DMS153 (cell line): Measurements from ENCODE around the gene APCDD1L.

Experiments
- DNase-seq: peaks from one replicate; lab custom pipeline; 2025; lab: John Stamatoyannopoulos, UW

Gene APCDD1L

GRCh38 chr20:58492074-58492718 lies 23.0 kb downstream of the APCDD1L start:
- no peak for DNase-seq

- no peak for DNase-seq
These were observed 29.0 kb downstream of the APCDD1L start for GRCh38 chr20:58486207-58486606.

DNA sequence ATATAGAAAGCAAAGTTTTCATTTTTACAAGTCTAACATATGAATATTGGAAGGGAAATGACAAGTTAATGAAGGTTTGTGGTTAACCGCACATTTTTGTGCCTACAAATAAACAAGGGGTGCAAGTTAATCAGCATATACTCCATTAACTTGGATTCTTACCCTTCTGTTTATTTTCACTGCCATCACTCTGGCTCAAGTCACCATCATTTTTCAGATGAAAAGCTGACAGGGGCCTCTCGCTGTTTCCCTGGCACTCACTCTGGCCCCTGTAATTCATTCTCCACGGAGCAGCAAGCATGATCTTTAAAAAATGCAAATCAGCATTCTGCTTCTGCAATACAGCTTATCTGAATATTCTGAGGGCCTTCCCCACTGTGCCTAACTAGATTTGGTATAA lies 29.8 kb downstream of the APCDD1L start:
- DNase-seq, result no peak

DNA sequence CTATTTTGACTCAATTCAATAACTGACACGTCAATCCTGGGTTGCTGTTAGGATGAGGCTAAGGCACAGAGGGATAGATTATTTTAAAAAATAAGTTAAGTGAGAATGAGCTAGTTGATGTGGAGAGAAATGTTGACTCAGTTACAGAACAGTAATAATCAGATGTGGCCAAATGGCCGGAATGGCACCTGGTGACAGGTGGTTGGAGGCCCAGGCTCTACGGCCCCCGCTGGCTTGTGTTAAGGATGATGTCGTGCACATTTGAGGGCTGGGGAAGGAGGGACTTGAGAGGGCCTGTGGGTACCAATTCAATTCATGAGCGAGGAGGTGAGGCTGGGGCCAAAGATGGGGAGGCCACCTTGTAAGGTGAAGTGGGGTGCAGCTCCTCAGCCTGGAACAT lies 31.7 kb downstream of the APCDD1L start:
- DNase-seq, result no peak

DNA sequence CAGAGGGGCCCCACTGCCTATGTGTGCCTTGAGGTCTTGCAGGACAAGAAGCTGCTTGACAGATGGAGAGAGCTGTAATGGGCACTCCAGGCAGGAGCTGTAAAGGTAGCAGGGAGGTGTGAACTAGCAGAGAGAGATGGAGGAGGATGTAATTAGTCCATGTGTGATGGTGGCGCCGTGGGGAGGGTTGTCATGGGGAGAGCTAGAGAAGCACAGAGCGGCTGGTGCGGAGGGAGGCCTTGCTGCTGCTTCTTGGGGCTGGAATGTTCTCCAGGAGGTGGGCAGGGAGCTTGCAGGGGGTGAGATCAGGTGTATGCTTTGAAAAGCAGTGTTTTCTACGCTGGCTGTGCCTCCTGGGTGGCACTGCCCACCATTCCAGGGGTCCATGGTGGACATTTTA lies 32.1 kb downstream of the APCDD1L start:
- DNase-seq, result no peak

- DNase-seq, result no peak
These were observed 32.8 kb downstream of the APCDD1L start for GRCh38 chr20:58482416-58482815.

- DNase-seq, result no peak
These were observed 33.6 kb downstream of the APCDD1L start for GRCh38 chr20:58481481-58482021.

GRCh38 chr20:58480551-58481336 lies 34.5 kb downstream of the APCDD1L start:
- no peak for DNase-seq

DNA sequence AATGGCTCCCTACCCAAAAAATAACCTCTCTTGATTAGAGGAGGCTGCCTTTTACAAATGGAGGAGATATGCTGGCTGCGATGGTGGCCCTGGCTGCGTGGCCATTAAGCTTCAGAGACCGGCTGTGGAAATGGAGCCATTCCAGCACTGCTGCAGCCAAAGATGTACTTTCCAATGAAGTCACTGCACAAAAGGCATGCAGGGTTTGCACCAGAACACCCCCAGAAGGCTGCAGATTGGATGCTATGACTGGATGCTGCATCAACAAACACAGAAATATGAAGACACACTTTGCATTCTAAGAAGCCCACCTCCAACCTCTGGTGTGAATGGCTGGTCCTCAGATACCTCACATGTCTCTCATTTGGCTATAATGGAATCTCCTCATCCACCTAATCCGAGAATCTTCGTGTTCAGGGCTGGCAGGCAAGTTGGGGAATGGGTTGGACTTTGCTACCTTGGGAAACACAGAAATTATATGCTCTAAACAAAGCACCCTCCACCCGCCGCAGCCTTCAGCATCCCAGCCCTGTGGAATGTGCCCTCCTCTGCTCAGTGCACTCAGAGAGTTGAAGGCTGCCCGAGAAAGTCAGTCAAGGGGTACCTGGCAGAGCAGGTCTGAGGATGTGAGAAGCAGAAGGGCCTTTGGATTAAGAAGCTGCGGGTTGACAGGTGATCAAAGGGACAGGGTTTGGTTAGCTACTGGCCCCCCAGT lies 35.3 kb downstream of the APCDD1L start:
- no peak for DNase-seq

DNA sequence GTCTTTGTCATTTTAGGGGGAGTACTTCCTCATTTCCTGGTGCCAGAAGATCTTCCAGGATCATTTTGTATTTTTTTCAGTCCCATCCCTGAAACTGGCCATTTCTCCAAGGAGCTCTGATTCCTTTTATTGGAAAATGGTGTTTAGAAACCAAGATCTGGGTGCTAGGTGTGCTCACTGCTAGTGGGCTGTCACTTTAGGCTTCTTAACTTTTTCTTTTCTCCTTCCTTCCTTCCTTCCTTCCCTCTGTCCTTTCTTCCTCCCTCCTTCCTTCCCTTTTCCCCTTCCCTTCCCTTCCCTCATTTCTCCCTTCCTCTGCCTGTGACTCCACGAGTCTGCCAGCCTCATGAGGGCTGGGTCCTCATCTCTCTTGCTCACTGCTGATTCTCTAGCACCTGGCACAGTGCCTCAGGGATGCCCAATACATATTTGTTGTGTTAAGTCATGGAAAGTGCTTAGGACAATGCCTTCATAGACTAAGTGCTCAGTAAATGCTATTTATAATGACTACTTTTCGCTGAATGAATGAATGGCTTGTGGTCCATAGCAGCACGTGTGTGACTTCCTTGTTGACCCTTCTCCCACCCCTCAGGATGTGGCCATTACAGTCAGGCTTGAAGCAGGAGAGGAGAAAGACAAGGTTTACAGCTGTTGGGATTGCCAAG lies 36.9 kb downstream of the APCDD1L start:
- no peak for DNase-seq

DNA sequence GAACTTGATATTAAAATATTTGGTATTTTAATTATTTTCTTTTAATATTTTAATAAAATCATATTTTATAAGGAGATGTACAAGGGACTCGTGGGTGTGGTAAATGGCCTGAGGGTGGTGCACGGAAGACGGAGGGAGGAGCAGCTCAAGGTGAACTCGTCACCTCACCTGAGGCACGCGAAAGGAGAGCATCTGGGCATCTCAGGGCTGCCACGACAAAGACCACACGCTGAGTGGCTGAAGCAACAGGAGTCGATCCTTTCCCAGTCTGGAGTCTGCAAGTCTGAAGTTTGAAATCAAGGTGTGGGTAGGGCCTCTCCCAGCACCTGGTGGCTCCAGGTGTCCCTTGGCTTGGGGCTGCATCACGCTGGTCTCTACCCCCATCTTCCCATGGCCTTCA lies 39.7 kb downstream of the APCDD1L start:
- no peak for DNase-seq

- DNase-seq, result no peak
These were observed 41.5 kb downstream of the APCDD1L start for GRCh38 chr20:58473453-58474425.

DNA sequence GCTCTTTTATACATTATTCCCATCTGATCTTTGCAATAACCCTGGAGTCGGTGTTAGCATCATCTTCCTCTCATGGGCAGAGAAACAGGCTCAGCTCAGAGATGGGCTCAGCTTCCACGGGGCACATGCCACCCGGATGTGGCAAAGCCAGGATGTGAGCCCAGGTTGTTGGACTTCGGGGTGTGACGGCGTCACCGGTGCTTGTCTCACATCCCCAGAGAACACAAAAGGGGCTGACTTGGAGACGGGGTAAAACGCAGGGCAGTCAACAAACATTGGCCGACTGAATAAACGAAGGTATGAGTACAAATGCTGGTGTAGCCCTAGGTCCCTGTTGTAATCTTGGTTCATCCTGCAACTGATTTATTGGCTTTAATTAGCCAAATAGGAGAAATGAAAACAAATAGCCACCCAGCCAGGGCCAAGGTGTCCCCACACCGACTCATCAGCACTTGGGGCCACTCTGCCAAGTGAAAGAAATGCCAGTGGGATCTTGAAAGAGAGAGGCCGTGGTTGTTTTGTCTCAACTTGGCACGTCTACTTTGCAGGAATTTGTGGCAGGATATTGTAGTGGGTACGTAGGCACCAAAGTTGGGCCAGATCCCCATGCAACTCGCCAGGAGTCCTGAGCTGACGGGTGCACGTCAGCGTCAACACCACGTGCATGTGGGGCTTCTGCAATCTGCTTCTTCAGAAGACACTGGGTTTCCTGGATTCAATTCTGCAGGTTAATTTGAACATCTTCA lies 42.8 kb downstream of the APCDD1L start:
- no peak for DNase-seq

DNA sequence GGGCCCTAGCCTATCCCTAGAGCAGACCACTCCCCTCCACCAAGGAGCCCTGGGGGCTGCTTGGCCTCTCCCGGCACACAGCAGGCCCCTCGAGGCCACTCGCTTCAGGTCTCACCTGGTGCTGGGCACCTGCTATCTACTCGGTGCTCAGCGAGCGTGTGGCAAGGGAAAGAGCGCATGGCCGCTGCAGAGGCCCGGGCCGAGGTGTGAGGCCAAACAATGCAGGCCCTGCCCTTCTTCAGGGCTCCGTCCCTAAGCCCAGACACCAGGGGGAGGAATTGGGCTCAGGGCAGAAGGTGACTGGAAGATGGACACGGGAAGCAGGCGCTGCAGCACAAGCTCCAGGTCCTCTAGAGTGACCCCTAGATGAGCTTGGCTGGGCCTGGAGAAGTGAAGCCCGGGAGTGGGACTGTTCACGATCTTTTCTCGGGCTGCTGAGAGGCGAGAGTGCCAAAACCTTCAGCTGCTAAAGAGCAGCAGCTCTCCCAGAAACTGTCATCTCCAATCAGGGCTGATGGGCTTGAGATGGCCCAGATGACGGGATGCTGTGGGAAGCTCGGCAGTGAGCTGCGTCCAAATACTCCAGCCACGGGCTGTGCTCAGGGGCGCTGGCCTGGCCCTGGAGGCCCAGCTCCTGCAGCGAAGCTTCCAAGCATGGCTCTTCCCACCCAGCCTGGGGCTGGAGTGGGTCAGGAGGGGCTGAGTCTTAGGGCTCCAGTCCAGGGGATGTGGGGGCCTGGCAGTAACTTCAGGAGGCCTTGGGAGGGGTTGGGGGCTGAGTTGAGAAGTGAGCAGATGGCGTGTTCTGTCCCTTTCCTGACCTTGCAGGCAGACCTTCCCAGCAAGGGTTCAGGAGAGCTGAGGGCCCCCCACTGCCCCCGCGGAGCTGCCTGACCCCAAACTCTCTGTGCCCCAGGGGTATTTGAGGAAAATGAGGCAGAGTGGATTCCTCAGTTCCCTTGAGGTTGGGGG lies 43.7 kb downstream of the APCDD1L start:
- no peak for DNase-seq

DNA sequence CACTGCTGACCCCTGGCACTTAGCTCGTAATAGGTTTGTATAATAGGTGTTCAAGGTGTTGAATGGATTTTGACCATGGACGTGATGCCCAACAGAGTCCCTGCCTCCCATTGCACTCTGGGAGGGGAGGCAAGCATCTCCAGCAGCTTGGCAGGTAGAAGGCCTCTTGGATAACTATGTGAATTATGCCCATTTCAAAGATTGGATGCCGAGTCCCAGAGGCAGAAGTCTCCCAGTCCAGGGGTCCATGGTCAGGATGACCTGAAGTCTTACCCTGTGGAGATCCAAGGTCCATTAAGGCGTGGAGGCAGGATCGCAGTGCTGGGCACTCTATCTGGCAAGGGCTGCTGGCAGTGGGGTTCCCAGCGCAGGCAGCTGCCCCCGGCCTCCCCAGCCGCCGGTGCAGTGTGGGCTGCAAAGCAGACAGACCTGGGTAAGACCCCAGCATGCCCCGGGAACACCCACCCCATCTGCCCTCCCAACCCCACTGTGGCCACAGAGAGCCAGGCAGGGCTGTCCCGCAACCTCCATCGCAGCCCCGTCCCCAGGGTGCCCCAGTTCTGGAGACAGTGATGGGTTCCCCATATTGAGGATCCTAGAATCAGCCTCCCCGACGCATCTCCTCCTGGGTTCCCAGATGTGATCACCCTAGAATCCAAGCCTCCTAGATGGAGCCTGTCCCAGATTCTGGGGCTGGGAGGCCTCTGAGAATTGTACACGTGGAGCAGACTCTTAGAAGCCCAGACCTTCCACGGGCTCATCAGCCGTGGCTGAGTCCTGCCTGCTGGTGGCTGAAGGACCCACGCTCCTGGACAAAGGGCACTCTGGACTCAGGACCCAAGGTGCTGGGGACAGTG lies 44.6 kb downstream of the APCDD1L start:
- DNase-seq, result no peak

- DNase-seq, result no peak
These were observed 45.6 kb downstream of the APCDD1L start for GRCh38 chr20:58469616-58470015.

DNA sequence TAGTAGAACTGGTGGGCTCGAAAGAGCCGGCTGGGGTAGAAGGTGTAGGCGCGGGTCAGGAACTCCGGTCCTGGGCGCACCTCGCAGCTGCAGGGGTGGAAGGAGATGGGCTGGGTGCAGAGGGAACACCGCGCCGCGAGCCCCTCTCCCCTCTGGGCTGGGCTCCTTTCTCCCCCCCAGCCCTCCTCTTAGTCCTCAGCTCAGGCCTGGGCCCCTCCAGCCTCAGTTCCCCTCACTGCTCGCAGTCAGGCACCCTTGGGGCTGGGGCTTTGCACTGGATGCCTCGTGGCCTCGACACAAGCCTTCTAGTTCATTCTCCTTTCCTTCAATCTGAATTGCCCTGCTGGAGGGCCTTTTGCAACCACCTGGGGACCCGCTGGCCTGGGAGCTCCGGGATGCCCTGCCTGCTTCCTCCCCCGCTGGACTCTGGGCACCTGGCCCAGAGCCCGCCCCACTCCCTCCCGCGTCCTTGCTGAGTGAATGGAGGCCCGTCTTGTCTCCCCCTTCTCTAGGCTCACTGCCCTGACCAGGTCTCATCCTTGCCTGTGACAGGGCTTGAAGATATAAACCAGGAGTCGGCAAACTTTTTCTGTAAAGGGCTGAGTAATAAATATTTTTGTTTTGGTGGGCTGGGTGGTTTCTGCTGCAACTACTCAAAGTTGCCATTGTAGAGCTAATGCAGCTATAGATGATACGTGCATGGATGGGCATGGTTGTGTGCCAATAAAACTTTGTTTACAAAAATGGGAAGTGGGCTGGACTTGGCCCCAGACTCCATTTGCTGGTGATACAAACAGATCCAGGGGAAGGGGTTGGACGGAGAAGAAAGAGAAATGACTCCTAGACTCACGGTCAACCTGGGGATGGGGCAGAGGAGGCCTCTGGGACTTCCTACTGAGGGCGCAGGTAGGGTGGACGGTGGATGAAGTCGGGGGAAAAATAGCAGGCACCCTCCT lies 47.3 kb downstream of the APCDD1L start:
- DNase-seq, result no peak
